Left lung (tissue), 10 donors: ENCODE data around the gene LHFPL2. TPM values are rescaled to one million over a fixed set of nuclear protein-coding genes. Genes with fewer than 3 reads are reported as not detected.

Source experiments
- ATAC-seq: fragments of 200-7000 bp; cut with Tn5 transposase; one replicate; pipeline ENCODE4 v1.9.1; 2020; ENCODE audit warnings: moderate library complexity
- DNase-seq, 4 donors: peaks; one replicate each; pipeline ENCODE4 v3.0.0-alpha.2; 2013 to 2020
- H3K27ac ChIP-seq, 2 donors: fragments of 200-600 bp; sonication (generic) in 1 of 2; one replicate each; pipeline versions ENCODE4 v1.5.0 to v1.8.0; 2020 to 2021
- H3K27me3 ChIP-seq, 2 donors: fragments of 200-600 bp; sonication (generic) in 1 of 2; one replicate each; pipeline versions ENCODE4 v1.5.0 to v1.8.0; 2020 to 2021
- H3K36me3 ChIP-seq, 2 donors: fragments of 200-600 bp; sonication (generic) in 1 of 2; one replicate each; pipeline versions ENCODE4 v1.5.0 to v1.8.0; 2020 to 2021
- H3K4me1 ChIP-seq, 2 donors: fragments of 200-600 bp; one replicate each; pipeline ENCODE4 v1.8.0; 2021
- H3K4me3 ChIP-seq, 2 donors: fragments of 200-600 bp; sonication (generic) in 1 of 2; one replicate each; pipeline versions ENCODE4 v1.5.0 to v1.8.0; 2020 to 2021; ENCODE audit warnings: mild to moderate bottlenecking in 1 of 2
- H3K9me3 ChIP-seq, 2 donors: fragments of 200-600 bp; sonication (generic) in 1 of 2; one replicate each; pipeline versions ENCODE4 v1.5.0 to v1.8.0; 2020 to 2021
- intact Hi-C, 2 donors: fragments of 100-400 bp; cut with DNase I; formaldehyde crosslinking; loops; one replicate each; pipeline versions ENCODE4 v1.11.2 to v1.14.2; 2022
- polyA plus RNA-seq, 6 donors: library from polyadenylated mRNA; unstranded; fragments of 120-200 nt; gene quantifications; one replicate each; pipeline ENCODE4 v1.2.1, GENCODE V29; 2013; ENCODE audit not compliant: insufficient read length in 6 of 6
- total RNA-seq, 2 donors: library from RNA; stranded (reverse); fragmentation: NEBNext Ultra II Directional; extraction: Animal tissue kit (Norgen Biotek cat#: 25700); gene quantifications; one replicate each; pipeline ENCODE4 v1.2.1, GENCODE V29; 2021
- TF ChIP-seq, protein P1 (sequence below), 2 donors: fragments of 200-600 bp; sonication (generic) in 1 of 2; IDR thresholded peaks; one replicate each; pipeline versions ENCODE4 v1.5.0 to v1.8.0; 2021; ENCODE audit warnings: antibody characterized with exemption in 2 of 2
- donor health status: DM: no; HTN: yes; CAD: no.
- donor health status: DM: no; HTN: no; CAD: no.

The LHFPL2 gene
- total and polyA plus RNA-seq, 8 donors = 39.6 to 89.9 (median 48.9) TPM

DNA sequence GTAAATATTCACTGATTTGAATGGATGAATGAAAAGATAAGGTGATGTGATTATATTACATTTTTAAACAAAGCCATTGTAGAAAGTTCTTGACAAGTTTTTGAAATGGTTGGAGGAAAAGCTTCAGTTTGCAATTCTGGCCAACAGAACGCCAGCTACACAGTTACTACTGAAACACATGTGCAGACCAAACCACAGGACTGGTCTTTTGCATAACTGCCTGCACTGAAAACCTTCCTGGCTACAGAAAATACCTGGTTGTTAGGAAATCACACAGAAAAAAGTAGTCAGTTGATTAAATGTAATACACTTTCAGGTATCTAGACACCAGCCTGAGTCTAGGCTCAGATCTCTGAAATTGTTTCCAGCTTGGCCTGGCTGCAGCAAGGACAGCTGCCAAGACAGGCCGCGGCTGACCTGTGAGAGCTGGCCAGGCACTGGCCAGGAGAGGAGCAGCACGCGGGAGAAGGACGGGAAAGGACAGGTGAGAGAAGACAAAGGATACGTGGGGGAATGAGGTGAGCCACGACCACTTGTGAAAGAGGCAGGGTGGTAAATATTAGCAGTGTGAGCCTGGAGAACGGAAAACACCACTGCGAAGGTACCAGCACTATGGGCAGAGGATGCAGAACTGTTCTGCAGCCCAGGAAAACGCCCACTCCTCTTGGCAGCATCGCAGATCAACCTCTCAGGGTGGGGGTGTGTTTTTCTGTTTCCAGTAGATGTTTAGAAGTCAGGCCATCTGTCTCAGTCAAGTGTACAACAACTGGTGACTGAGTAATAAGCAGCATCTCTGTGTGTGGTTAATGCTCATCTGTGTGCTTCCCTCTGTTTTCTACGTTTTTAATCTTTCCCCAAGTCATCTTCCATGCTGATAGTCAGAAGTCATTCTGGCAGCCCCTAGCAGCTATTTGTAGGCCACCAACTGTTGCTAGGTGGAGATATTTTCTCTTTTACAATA, 150.7 kb downstream of the LHFPL2 start:
- H3K9me3 ChIP-seq = no peaks in the 10 kb centered on the region
- no peak for ATAC-seq
- peaks cover 5 to 79% of the 10 kb centered on the region in 2 donors for H3K4me1 ChIP-seq
- H3K27ac ChIP-seq = no peak overlapping the region
- H3K4me3 ChIP-seq = no peak overlapping the region
- TF ChIP-seq, protein P1, sequence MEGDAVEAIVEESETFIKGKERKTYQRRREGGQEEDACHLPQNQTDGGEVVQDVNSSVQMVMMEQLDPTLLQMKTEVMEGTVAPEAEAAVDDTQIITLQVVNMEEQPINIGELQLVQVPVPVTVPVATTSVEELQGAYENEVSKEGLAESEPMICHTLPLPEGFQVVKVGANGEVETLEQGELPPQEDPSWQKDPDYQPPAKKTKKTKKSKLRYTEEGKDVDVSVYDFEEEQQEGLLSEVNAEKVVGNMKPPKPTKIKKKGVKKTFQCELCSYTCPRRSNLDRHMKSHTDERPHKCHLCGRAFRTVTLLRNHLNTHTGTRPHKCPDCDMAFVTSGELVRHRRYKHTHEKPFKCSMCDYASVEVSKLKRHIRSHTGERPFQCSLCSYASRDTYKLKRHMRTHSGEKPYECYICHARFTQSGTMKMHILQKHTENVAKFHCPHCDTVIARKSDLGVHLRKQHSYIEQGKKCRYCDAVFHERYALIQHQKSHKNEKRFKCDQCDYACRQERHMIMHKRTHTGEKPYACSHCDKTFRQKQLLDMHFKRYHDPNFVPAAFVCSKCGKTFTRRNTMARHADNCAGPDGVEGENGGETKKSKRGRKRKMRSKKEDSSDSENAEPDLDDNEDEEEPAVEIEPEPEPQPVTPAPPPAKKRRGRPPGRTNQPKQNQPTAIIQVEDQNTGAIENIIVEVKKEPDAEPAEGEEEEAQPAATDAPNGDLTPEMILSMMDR (IDR thresholded peaks at IDR 0.05) = no peak
- intact Hi-C loops = no loop called here
- DNase-seq = no peak
- no peaks in the 10 kb centered on the region for H3K27me3 ChIP-seq
- peaks cover 0 to 5% of the 10 kb centered on the region in 2 donors for H3K36me3 ChIP-seq

DNA sequence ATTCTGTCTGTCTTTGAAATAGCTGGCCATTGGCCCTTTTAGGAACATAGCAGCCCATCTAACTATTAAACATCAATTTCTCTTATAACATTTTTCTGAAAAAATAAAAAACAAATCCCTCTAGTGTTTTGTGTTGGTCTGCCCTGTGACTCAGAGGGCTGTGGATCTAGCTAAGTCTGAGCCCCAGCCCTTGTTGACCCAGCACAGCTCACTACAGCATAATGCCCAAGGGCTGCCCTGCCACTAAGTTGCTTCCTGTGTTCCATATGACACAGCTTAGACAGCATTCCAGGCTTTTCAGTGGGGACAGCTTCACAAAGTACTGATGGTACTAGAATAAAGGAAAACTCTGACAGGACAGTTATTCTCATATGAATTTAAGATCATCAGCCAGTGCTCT, 152.2 kb downstream of the LHFPL2 start:
- H3K9me3 ChIP-seq = no peaks in the 10 kb centered on the region
- H3K36me3 ChIP-seq = peaks cover 0 to 12% of the 10 kb centered on the region in 2 donors
- no peaks in the 10 kb centered on the region for H3K27me3 ChIP-seq
- DNase-seq = no peak
- intact Hi-C loops = no loop called here
- no peak overlapping the region for H3K4me3 ChIP-seq
- no peak overlapping the region for H3K27ac ChIP-seq
- peak; percentile 52 for ATAC-seq
- peaks cover 5 to 64% of the 10 kb centered on the region in 2 donors for H3K4me1 ChIP-seq
- TF ChIP-seq, protein P1 (IDR thresholded peaks at IDR 0.05) = no peak

DNA sequence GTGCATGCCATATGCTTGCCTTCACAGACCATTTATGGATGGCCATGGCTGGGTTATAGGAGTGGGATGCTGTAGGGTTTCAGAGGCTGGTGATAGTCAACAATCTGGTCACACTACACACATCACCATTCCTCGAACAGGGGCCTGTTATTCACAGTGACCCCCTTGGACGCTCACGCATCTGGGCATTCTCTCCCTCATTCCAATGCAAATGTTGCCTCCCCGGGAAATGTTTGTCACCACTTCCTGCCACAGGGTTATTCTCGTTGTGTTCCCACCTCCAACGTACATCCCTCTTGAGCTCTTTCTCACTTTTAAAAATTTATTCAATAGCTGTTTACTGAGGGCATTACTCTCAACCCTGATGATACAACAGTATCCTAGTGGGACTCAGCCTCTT, 152.8 kb downstream of the LHFPL2 start:
- intact Hi-C loops = no loop called here
- no peak overlapping the region for H3K27ac ChIP-seq
- TF ChIP-seq, protein P1 (IDR thresholded peaks at IDR 0.05) = no peak
- DNase-seq = no peak
- no peaks in the 10 kb centered on the region for H3K27me3 ChIP-seq
- peaks cover 0 to 12% of the 10 kb centered on the region in 2 donors for H3K36me3 ChIP-seq
- ATAC-seq = no peak
- peaks cover 5 to 60% of the 10 kb centered on the region in 2 donors for H3K4me1 ChIP-seq
- no peaks in the 10 kb centered on the region for H3K9me3 ChIP-seq
- H3K4me3 ChIP-seq = no peak overlapping the region

DNA sequence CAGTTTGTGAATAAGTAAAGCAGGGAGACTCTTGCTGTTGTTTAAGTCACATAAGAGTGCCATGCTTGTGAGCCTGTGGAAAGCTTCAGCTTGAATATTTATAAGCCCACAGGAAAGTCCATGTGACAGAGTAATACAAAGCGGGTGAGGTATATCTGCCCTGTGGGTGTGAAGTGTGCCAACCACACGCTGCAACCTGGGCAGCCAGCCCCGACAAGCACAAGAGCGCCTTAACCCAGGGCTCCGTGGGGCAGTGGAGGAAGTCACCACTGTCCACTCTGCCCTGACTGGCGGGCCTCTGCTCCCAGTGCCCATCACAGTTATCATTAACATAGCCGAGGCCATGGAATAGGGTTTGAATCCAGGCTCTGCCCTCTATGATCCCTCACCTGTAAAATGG, 155.9 kb downstream of the LHFPL2 start:
- Histone ChIP-seq H3K4me3 (no peak overlapping the region), H3K9me3 (no peaks in the 10 kb centered on the region), H3K4me1 (peaks cover 5 to 51% of the 10 kb centered on the region in 2 donors), H3K27ac (no peak overlapping the region), H3K27me3 (no peaks in the 10 kb centered on the region), H3K36me3 (peaks cover 0 to 26% of the 10 kb centered on the region in 2 donors)
- no peak for ATAC-seq
- TF ChIP-seq, protein P1 (IDR thresholded peaks at IDR 0.05) = no peak
- no peak for DNase-seq
- intact Hi-C loops = no loop called here

DNA sequence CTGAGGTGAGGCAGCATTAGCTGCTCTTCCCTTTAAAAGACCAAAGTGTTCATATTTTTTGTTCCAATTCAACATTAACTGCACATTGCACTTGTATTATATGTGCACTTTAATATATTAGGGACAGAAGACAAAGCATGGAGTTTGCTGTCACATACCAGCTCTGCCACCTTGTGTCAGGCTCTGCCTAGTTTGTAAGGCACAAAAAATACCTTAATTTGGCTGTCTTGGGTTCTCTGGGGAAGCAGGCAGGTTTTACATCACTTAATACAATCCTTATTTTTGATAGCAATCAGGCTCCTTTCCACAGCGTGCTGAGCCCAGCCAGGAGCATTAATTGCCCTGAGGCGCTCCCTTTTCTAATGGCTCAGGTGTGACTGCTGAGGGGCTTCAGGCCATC, 156.3 kb downstream of the LHFPL2 start:
- no peak for DNase-seq
- H3K36me3 ChIP-seq = peaks cover 0 to 30% of the 10 kb centered on the region in 2 donors
- no peaks in the 10 kb centered on the region for H3K27me3 ChIP-seq
- H3K9me3 ChIP-seq = no peaks in the 10 kb centered on the region
- no peak overlapping the region for H3K4me3 ChIP-seq
- H3K4me1 ChIP-seq = peaks cover 5 to 50% of the 10 kb centered on the region in 2 donors
- no peak for ATAC-seq
- TF ChIP-seq, protein P1 (IDR thresholded peaks at IDR 0.05) = no peak
- intact Hi-C loops = no loop called here
- no peak overlapping the region for H3K27ac ChIP-seq
